Stimulated activated CD4-positive, alpha-beta T cell treated with anti-CD3 and anti-CD28 coated beads, Interleukin-2, amount 100 ng/mL, for 24 hours (primary cell): ENCODE results near the gene MTHFR.

Experiments used
- DNase-seq, 2 donors: peaks; one replicate each; pipeline ENCODE4 v3.0.0-alpha.2; 2020

Gene MTHFR

GRCh38 chr1:11805422-11806306 is at the start of gene MTHFR, which contains the start of gene CLCN6:
MTHFR (minus strand) TSS chr1:11805964; CDS start chr1:11803116, 2,848 bp downstream.
CLCN6 (plus strand) TSS chr1:11806191; CDS start chr1:11806263, 72 bp downstream.
- DNase-seq: peak; percentile 99

- no peak for DNase-seq
Observed at GRCh38 chr1:11855430-11855829, 49.7 kb upstream of the MTHFR start.

- DNase-seq: no peak
Observed at GRCh38 chr1:11854519-11854918, 48.8 kb upstream of the MTHFR start.

GRCh38 chr1:11851180-11851579 is 45.4 kb upstream of the MTHFR start:
- DNase-seq: no peak

- no peak for DNase-seq
Observed at GRCh38 chr1:11850156-11850555, 44.4 kb upstream of the MTHFR start.

GRCh38 chr1:11848373-11848700 is 42.6 kb upstream of the MTHFR start:
- DNase-seq: no peak

GRCh38 chr1:11847667-11848372 is 42.1 kb upstream of the MTHFR start, which contains the start of gene NPPA:
NPPA (minus strand) TSS chr1:11847783; CDS start chr1:11847684, 99 bp downstream.
- no peak for DNase-seq

GRCh38 chr1:11845641-11846335 is 40.0 kb upstream of the MTHFR start:
- DNase-seq: no peak

- DNase-seq: no peak
Observed at GRCh38 chr1:11842154-11843041, 36.6 kb upstream of the MTHFR start.

GRCh38 chr1:11841245-11842153 is 35.7 kb upstream of the MTHFR start:
- DNase-seq: no peak

GRCh38 chr1:11839727-11840705 is 34.3 kb upstream of the MTHFR start:
- DNase-seq: no peak

- peak; percentile 76 to 78 for DNase-seq
Observed at GRCh38 chr1:11838349-11839272, 32.8 kb upstream of the MTHFR start.

GRCh38 chr1:11837767-11838348 is 32.1 kb upstream of the MTHFR start:
- DNase-seq: no peak

- no peak for DNase-seq
Observed at GRCh38 chr1:11836955-11837766, 31.4 kb upstream of the MTHFR start.

GRCh38 chr1:11835441-11836225 is 29.9 kb upstream of the MTHFR start:
- DNase-seq: no peak

- DNase-seq: no peak
Observed at GRCh38 chr1:11833900-11834299, 28.1 kb upstream of the MTHFR start.

- DNase-seq: no peak
Observed at GRCh38 chr1:11833497-11833896, 27.7 kb upstream of the MTHFR start.
